Natural killer cell (primary cell): Measurements from ENCODE around the gene LDHB. TPM values are rescaled to one million over a fixed set of nuclear protein-coding genes. Genes with fewer than 3 reads are reported as not detected.

Experiments
- ATAC-seq, 3 donors: fragments of 150-1000 bp in 2 of 3; fragments of 200-7000 bp in 1 of 3; cut with Tn5 transposase; 1 replicate in 1 of 3; 2 replicates in 2 of 3; pipeline ENCODE4 v1.10.0; 2021; ENCODE audit warnings: mild to moderate bottlenecking in 2 of 3, moderate library complexity in 2 of 3
- DNase-seq, 2 donors: peaks; one replicate each; pipeline versions ENCODE4 v3.0.0 to v3.0.0-alpha.2; 2013 to 2021; ENCODE audit warnings: mixed read lengths in 1 of 2
- H3K27ac ChIP-seq: one replicate; pipeline ENCODE4 v1.5.1; 2013; ENCODE audit warnings: mild to moderate bottlenecking, low read length
- H3K27me3 ChIP-seq: one replicate; pipeline ENCODE4 v1.6.1; 2013; ENCODE audit warnings: low read length; ENCODE audit not compliant: control insufficient read depth, insufficient read depth
- H3K36me3 ChIP-seq: one replicate; pipeline ENCODE4 v1.6.1; 2013; ENCODE audit warnings: low read length; ENCODE audit not compliant: control insufficient read depth, insufficient read depth
- H3K4me1 ChIP-seq: one replicate; pipeline ENCODE4 v1.6.1; 2013; ENCODE audit warnings: low read length; ENCODE audit not compliant: control insufficient read depth, insufficient read depth
- H3K4me3 ChIP-seq: one replicate; pipeline ENCODE4 v1.5.1; 2013; ENCODE audit warnings: low read length
- H3K9me3 ChIP-seq: one replicate; pipeline ENCODE4 v1.6.1; 2013; ENCODE audit warnings: low read length; ENCODE audit not compliant: control insufficient read depth, insufficient read depth
- H3K27ac Mint-ChIP-seq, 2 donors: one replicate each; pipeline ENCODE4 v1.8.0; 2022; ENCODE audit warnings: mild to moderate bottlenecking in 2 of 2, mixed read lengths in 2 of 2, moderate library complexity in 1 of 2
- H3K27me3 Mint-ChIP-seq, 2 donors: one replicate each; pipeline ENCODE4 v1.8.0; 2022; ENCODE audit warnings: low read depth in 2 of 2, mixed read lengths in 2 of 2
- H3K36me3 Mint-ChIP-seq: one replicate; pipeline ENCODE4 v1.8.0; 2022; ENCODE audit warnings: mixed read lengths
- H3K4me1 Mint-ChIP-seq, 2 donors: one replicate each; pipeline ENCODE4 v1.8.0; 2022; ENCODE audit warnings: mixed read lengths in 2 of 2
- H3K4me3 Mint-ChIP-seq: one replicate; pipeline ENCODE4 v1.8.0; 2022; ENCODE audit warnings: mild to moderate bottlenecking, moderate library complexity, mixed read lengths
- H3K9me3 Mint-ChIP-seq, 2 donors: one replicate each; pipeline ENCODE4 v1.8.0; 2022; ENCODE audit warnings: mixed read lengths in 2 of 2
- CTCF ChIP-seq: fragments of 200-600 bp; IDR thresholded peaks from one replicate; pipeline ENCODE4 v1.8.0; 2022; ENCODE audit warnings: antibody characterized with exemption
- WGBS: methylation state at CpG from one replicate; pipeline ENCODE4 v1.1.7; 2013; ENCODE audit warnings: missing lambda C conversion rate; ENCODE audit not compliant: insufficient coverage; 5-methylcytosine and 5-hydroxymethylcytosine counted together
- intact Hi-C: fragments of 100-400 bp; cut with micrococcal nuclease; formaldehyde crosslinking; loops from one replicate; pipeline ENCODE4 v1.14.2; 2022
- total RNA-seq, 4 donors: library from RNA; stranded (reverse); fragments of 120-200 nt in 1 of 4; gene quantifications; one replicate each; pipeline versions ENCODE4 v1.2.3 to v1.2.4, GENCODE V29; 2013 to 2022

LDHB gene
- total RNA-seq, 3 donors from 2014 or later (not counting 1 experiment from before 2014, with no cell fraction given): 116 to 167 (median 125) TPM

- Histone ChIP-seq H3K27me3 (peaks cover 2% of the 10 kb centered on the region), H3K4me3 (no peak overlapping the region), H3K4me1 (peaks cover 5% of the 10 kb centered on the region), H3K36me3 (peaks cover 1% of the 10 kb centered on the region), H3K27ac (no peak overlapping the region), H3K9me3 (no peaks in the 10 kb centered on the region)
- Mint-ChIP-seq H3K4me1 (peaks cover 35 to 37% of the 10 kb centered on the region in 2 donors), H3K36me3 (no peaks in the 10 kb centered on the region), H3K9me3 (no peaks in the 10 kb centered on the region), H3K4me3 (peak overlapping the region; percentile 32), H3K27me3 (peaks cover 3 to 7% of the 10 kb centered on the region in 2 donors), H3K27ac (no peak overlapping the region)
- intact Hi-C loops: no loop called here
- ATAC-seq (no peak), DNase-seq (peak in 1 of 2 donors; percentile 42)
- no peak for TF ChIP-seq CTCF
- no CpG with 5 or more reads among the region's 1 CpG for WGBS
Observed at GRCh38 chr12:21659383-21659782, 1.7 kb upstream of the LDHB start.

GRCh38 chr12:21656905-21657325 lies 727 bp downstream of the LDHB start:
- Histone ChIP-seq H3K9me3 (no peaks in the 10 kb centered on the region), H3K36me3 (peaks cover 21% of the 10 kb centered on the region), H3K4me1 (peaks cover 5% of the 10 kb centered on the region), H3K27me3 (peaks cover 2% of the 10 kb centered on the region), H3K27ac (peak overlapping the region; percentile 55), H3K4me3 (peak overlapping the region; percentile 77)
- no peaks in the 10 kb centered on the region for H3K36me3 Mint-ChIP-seq
- peaks cover 0 to 3% of the 10 kb centered on the region in 2 donors for H3K27me3 Mint-ChIP-seq
- DNase-seq: peak in 1 of 2 donors; percentile 69
- H3K4me1 Mint-ChIP-seq: peaks cover 35 to 37% of the 10 kb centered on the region in 2 donors
- intact Hi-C loops: no loop called here
- peak overlapping the region; percentile 88 to 95 for H3K27ac Mint-ChIP-seq
- peak overlapping the region; percentile 99 for H3K4me3 Mint-ChIP-seq
- WGBS: under 1% methylated on average over 16 of the region's 16 CpGs
- H3K9me3 Mint-ChIP-seq: no peaks in the 10 kb centered on the region
- ATAC-seq: peak in 2 of 3 donors; percentile 10 to 17
- TF ChIP-seq CTCF: no peak

GRCh38 chr12:21655591-21655990 lies 2.1 kb downstream of the LDHB start:
- Mint-ChIP-seq H3K36me3 (peaks cover 11% of the 10 kb centered on the region), H3K4me1 (peaks cover 37 to 43% of the 10 kb centered on the region in 2 donors)
- H3K27ac ChIP-seq: no peak overlapping the region

More at GRCh38 chr12:21655591-21655990, 2.1 kb downstream of the LDHB start:
- intact Hi-C loops: no loop called here
- H3K4me3 Mint-ChIP-seq: peak overlapping the region; percentile 99
- H3K4me1 ChIP-seq: peaks cover 5% of the 10 kb centered on the region
- H3K9me3 Mint-ChIP-seq: no peaks in the 10 kb centered on the region
- H3K9me3 ChIP-seq: no peaks in the 10 kb centered on the region
- TF ChIP-seq CTCF: no peak
- peak overlapping the region in 1 of 2 donors; percentile 95 for H3K27ac Mint-ChIP-seq
- H3K27me3 Mint-ChIP-seq: peaks cover 0 to under 1% of the 10 kb centered on the region in 2 donors
- H3K36me3 ChIP-seq: peaks cover 31% of the 10 kb centered on the region
- 43% methylated on average over 4 of the region's 4 CpGs for WGBS
- H3K27me3 ChIP-seq: peaks cover 2% of the 10 kb centered on the region
- ATAC-seq (no peak), DNase-seq (no peak)
- no peak overlapping the region for H3K4me3 ChIP-seq
